DMS 273 (cell line): Measurements from ENCODE around the gene PAQR7.

Experiments used
- DNase-seq: peaks from one replicate; lab custom pipeline; 2025; ENCODE audit not compliant: unreplicated experiment; lab: John Stamatoyannopoulos, UW

The PAQR7 gene

GRCh38 chr1:25903986-25904385 is 28.5 kb upstream of the PAQR7 start:
- DNase-seq = no peak

- DNase-seq = no peak
These were observed 27.0 kb upstream of the PAQR7 start for GRCh38 chr1:25902462-25902861.

GRCh38 chr1:25900219-25900618 is 24.7 kb upstream of the PAQR7 start:
- DNase-seq = no peak

DNA sequence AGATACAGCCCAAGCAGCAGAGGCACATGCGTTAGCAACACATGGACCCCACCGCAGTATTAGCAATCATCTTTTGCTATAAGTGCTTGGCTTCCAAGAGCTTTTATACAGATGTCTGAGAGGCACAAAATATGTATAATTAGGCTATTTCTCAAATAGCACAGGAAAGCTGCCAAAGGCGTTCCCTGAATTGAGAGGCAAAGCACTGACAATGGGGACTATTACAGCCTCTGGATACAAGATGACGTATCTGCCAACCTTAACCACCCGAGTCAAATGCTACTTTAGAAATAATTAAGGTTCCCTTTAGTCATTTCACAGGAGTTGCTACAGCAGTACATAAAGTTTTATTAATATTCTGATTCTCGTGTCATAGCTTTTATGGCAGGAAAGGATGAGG is 24.3 kb upstream of the PAQR7 start:
- DNase-seq = no peak

DNA sequence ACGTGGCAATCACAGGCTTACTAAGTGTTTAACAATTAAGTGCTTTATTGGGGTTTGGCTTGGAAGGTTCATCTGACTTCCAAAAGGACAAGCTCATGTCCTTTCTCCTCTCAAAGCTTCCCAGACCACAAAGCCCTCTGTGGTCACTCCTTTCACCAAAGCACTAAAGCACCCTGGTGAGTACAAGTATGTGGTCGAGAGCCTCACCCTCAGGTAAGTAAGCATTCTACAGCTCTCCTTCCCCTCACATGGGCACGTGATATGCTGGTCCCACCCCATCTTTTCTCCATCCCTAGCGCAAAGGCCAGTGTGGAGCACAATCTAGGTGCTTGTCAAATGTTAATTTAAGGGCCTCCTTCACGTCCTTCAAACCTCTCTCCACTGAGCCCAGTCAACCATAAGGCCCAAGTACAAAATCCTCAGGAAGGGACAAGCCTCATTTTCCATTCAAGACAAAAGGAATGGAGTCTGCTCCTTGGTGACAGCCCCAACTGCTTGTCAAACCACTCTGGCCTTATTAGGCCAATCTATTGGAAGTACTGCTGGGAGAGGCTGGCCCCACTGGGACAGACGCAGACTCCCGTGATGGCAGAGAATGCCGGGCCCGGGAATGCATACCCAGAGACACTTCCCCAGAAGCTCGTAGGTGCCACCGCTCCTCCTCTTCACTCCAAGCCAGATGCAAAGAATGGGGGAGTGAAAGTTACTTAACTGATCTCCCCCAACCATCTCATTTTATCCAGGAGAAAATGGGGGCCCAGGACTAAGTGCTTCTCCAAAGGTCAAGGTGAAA is 22.9 kb upstream of the PAQR7 start:
- no peak for DNase-seq

- DNase-seq = no peak
These were observed 22.2 kb upstream of the PAQR7 start for GRCh38 chr1:25897754-25898153.

DNA sequence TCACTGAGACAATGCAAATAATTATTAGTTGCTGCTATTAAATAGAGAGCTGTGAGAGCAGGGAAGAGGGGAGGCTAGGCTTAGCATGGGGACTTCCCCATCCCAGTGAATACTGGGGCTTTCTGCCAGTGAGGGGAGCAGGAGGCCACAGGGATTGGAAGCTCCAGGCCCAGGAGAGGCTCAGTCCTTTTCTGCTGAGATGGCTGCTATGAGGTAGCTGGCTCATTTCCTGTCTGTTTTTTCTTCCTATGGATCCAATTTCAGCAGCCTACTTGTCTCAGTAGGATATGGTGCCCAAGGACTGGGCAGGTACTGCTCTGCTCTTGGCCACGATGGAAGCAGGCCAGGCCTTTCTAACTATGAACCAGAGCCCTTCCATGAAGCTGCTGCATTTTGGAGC is 20.8 kb upstream of the PAQR7 start:
- DNase-seq = peak; percentile 41

DNA sequence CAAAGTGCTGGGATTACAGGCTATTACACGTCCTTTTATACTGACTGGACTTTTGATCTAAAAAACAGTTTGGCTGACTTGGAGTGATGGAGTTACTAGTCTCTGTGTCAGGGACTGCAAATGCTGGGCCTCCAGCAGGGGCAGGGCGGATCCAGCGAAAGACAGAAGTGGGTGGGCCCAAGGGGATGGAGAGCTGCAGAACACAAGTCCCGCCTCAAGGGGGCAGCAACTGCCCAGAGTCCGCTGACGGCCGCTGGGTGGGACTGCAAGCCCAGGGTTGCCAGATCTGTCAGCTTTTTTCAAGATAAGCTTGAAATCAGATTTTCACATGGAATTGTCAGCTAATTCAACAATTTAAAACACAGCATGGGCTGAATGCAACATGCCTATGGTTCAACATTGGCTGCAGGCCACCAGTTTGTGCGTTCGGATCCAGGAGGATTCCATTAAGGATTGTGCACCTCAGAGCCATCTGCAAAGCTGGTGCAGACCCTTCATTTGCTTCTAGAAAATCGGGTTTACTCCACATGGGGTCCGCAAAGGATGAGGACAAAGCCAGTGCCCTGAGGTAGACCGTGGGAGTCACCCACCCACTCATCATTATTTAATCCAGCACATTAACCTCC is 20.0 kb upstream of the PAQR7 start:
- DNase-seq = peak; percentile 95

DNA sequence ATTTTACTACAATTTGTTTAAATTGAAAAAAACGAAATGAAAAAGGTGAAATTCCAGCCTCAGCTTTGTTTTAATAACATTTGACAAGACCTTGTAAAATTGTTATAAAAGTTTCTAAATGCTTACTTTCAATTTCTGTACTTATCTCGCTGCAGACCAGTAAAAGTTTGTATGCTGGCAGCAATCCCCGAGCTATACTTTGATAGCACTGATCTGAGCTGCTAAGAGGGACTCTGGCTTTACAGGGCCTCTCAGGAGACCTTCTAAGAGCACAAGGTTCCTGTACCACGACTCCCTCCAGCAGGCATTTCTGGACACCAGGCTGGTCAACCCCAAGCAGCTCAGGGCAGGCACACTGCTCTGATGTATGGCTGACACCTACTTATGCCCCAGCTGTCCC is 17.6 kb upstream of the PAQR7 start:
- no peak for DNase-seq

- DNase-seq = no peak
These were observed 16.1 kb upstream of the PAQR7 start for GRCh38 chr1:25891606-25892005.

- DNase-seq = no peak
These were observed 14.9 kb upstream of the PAQR7 start for GRCh38 chr1:25890239-25891034.

DNA sequence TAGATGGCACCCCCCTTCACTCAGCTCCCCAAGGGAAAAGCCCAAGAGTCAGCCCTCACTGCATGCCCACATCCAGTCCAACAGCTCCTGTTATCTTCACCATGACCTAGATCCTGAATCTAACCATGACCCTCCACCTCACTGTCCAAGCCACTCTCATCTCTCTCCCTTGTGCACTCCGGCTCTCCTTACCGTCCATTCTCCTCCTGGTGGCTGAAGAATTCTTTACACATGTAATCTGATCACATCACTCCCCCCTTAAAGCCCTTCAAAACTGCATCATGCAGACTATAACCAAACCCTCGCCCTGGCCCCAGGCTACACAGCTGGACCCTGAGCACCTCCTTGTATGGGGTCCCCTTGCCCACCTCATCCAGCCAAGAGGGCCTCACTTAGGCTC is 14.0 kb upstream of the PAQR7 start:
- peak; percentile 33 for DNase-seq

DNA sequence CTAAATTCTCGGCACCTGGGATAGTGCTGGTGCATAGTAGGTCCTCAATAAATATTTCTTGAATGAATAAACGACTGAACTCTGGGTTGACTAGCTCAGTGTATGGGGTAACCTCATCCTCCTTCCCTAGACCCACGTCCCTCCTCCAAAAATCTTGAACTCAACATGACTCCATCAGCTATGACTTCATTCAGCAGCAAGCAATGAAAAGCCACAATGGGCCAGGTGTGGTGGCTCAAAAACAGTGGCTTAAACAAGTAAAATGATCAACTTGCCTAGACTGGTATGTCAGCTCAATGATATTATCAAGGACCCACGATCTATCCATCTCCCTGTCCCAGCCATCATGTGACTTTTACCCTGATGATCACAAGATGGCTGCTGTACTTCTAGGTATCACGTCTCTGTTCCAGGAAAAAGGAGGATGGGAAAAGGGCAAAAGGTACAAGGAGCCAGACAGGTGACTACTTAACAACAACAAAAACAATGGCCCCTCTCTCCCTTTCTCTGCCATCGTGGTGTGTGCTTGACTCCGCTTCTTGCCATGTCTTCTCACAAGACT is 13.0 kb upstream of the PAQR7 start:
- DNase-seq = no peak

- no peak for DNase-seq
These were observed 10.1 kb upstream of the PAQR7 start for GRCh38 chr1:25885602-25886001.

- DNase-seq = no peak
These were observed 5.8 kb upstream of the PAQR7 start for GRCh38 chr1:25881266-25881665.

- DNase-seq = no peak
These were observed 5.0 kb upstream of the PAQR7 start for GRCh38 chr1:25880518-25880917.

DNA sequence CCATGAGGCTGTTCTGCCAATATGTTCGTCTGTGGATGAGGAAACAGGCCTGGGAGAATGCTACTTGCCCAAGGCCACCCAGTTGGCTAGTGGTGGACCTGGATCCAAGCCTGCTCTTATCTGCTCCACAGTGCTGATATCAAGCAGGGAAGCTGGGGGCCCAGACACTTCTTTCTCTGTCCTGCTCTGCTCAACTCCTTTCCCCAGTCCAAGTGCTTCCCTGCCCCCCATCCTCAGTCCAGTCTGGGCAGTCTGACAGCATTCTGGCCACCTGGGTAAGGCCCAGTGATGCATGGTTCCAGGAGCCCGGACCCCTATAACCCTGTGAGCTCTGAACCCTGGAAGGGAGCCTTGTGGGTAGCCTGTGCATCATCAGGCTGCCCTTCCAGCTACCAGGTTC is 4.2 kb upstream of the PAQR7 start:
- DNase-seq = no peak

GRCh38 chr1:25878690-25879089 is 3.2 kb upstream of the PAQR7 start:
- DNase-seq = no peak

- no peak for DNase-seq
These were observed 1.6 kb upstream of the PAQR7 start for GRCh38 chr1:25877155-25877554.

GRCh38 chr1:25876693-25877077 is 1.2 kb upstream of the PAQR7 start:
- DNase-seq = no peak

GRCh38 chr1:25875856-25876692 is 566 bp upstream of the PAQR7 start:
- no peak for DNase-seq
